Keratinocyte (primary cell): ENCODE results near the gene KLHL5. TPM values are rescaled to one million over a fixed set of nuclear protein-coding genes. Genes with fewer than 3 reads are reported as not detected.

Experiments
- DNase-seq: peaks from one replicate; pipeline ENCODE4 v3.0.0-alpha.2; 2011; ENCODE audit warnings: low read depth, missing footprints, low spot score
- FAIRE-seq: peaks from 2 replicates; lab custom pipeline; 2011; peaks lifted over from hg19 to GRCh38; lab: Jason Lieb, UNC
- H2AFZ ChIP-seq: 2 replicates; pipeline ENCODE4 v1.6.0; 2012; ENCODE audit warnings: low read length, control low read depth, inconsistent platforms; ENCODE audit not compliant: control insufficient read depth
- H3K27ac ChIP-seq: 2 replicates; pipeline ENCODE4 v1.5.1; 2011; ENCODE audit warnings: low read length; ENCODE audit not compliant: control insufficient read depth, insufficient read depth
- H3K27me3 ChIP-seq: 3 replicates; pipeline ENCODE4 v1.6.0; 2011; ENCODE audit warnings: low read length; ENCODE audit not compliant: control insufficient read depth, insufficient read depth; ENCODE audit errors: extremely low read depth
- H3K36me3 ChIP-seq, 2 experiments: 2 replicates in 1 of 2; 3 replicates in 1 of 2; pipeline ENCODE4 v1.5.1; 2011; ENCODE audit warnings: low read length in 2 of 2, mild to moderate bottlenecking in 1 of 2; ENCODE audit not compliant: control insufficient read depth in 2 of 2, insufficient read depth in 2 of 2; ENCODE audit errors: extremely low read depth in 1 of 2
- H3K4me1 ChIP-seq: 3 replicates; pipeline ENCODE4 v1.5.1; 2011; ENCODE audit warnings: low read length; ENCODE audit not compliant: control insufficient read depth, insufficient read depth; ENCODE audit errors: extremely low read depth
- H3K4me2 ChIP-seq: 3 replicates; pipeline ENCODE4 v1.6.0; 2011; ENCODE audit warnings: low read depth, low read length; ENCODE audit not compliant: control insufficient read depth, insufficient read depth; ENCODE audit errors: extremely low read depth
- H3K4me3 ChIP-seq, 3 experiments: fragments of 200-600 bp in 1 of 3; sonication (generic) in 1 of 3; 2 replicates in 2 of 3; 3 replicates in 1 of 3; pipeline ENCODE4 v1.5.1; 2011 to 2016; ENCODE audit warnings: low read length in 3 of 3, mild to moderate bottlenecking in 3 of 3, control low read depth in 2 of 3, inconsistent platforms in 1 of 3, low read depth in 1 of 3, mixed read lengths in 1 of 3, mixed run types in 1 of 3, moderate library complexity in 1 of 3; ENCODE audit not compliant: control insufficient read depth in 2 of 3, insufficient read depth in 2 of 3; ENCODE audit errors: extremely low read depth in 1 of 3
- H3K79me2 ChIP-seq: 2 replicates; pipeline ENCODE4 v1.6.0; 2012; ENCODE audit warnings: low read length; ENCODE audit not compliant: control insufficient read depth, insufficient read depth
- H3K9ac ChIP-seq: 3 replicates; pipeline ENCODE4 v1.6.0; 2011; ENCODE audit warnings: low read length; ENCODE audit not compliant: control insufficient read depth, insufficient read depth; ENCODE audit errors: extremely low read depth
- H3K9me1 ChIP-seq: 3 replicates; pipeline ENCODE4 v1.6.0; 2011; ENCODE audit warnings: low read length; ENCODE audit not compliant: control insufficient read depth, insufficient read depth; ENCODE audit errors: extremely low read depth
- H3K9me3 ChIP-seq: 2 replicates; pipeline ENCODE4 v1.5.1; 2012; ENCODE audit warnings: low read depth, low read length; ENCODE audit not compliant: control insufficient read depth
- H4K20me1 ChIP-seq: 3 replicates; pipeline ENCODE4 v1.6.0; 2011; ENCODE audit warnings: low read length; ENCODE audit not compliant: control insufficient read depth, insufficient read depth; ENCODE audit errors: extremely low read depth
- CTCF ChIP-seq, 3 experiments: IDR thresholded peaks in 1 of 3; conservative IDR thresholded peaks in 1 of 3; optimal IDR thresholded peaks in 1 of 3; 2 replicates in 2 of 3; 3 replicates in 1 of 3; pipeline versions ENCODE3 to v1.5.1; 2011; ENCODE audit warnings: low read length in 3 of 3, mild to moderate bottlenecking in 3 of 3, moderate library complexity in 2 of 3, control low read depth in 1 of 3, inconsistent platforms in 1 of 3; ENCODE audit not compliant: insufficient read depth in 2 of 3; ENCODE audit errors: extremely low read depth in 1 of 3
- EZH2 ChIP-seq: IDR thresholded peaks from one replicate; pipeline ENCODE4 v1.6.1; 2012; ENCODE audit warnings: inconsistent platforms, mild to moderate bottlenecking, low read length, moderate library complexity
- dilution Hi-C: fragments of 300-500 bp; cut with MboI; formaldehyde crosslinking; loops from one replicate; pipeline ENCODE4 v1.7.0; 2020; ENCODE audit warnings: low sequenced_read_pairs; ENCODE audit not compliant: extremely low pct_ligation_motif_present
- polyA plus RNA-seq, 5 experiments: library from polyadenylated mRNA; depleted of rRNA in 3 of 5; stranded (reverse) in 3 of 5; stranded (forward) in 1 of 5; unstranded in 1 of 5; fragments of >200 nt; gene quantifications; 1 replicate in 1 of 5; 2 replicates in 3 of 5; 3 replicates in 1 of 5; pipeline versions ENCODE4 v1.2.1 to v1.2.3, GENCODE V29; 2011 to 2012; ENCODE audit warnings: missing spikeins in 2 of 5, low read depth in 1 of 5, low replicate concordance in 1 of 5

KLHL5 gene
- polyA plus RNA-seq, 1 donor (not counting 4 experiments of a cell fraction or from before 2014, with no cell fraction given) = 25.4 TPM

- dilution Hi-C loops = no loop called here
Measured at GRCh38 chr4:39125600-39125985, 63.6 kb downstream of the KLHL5 start.

DNA sequence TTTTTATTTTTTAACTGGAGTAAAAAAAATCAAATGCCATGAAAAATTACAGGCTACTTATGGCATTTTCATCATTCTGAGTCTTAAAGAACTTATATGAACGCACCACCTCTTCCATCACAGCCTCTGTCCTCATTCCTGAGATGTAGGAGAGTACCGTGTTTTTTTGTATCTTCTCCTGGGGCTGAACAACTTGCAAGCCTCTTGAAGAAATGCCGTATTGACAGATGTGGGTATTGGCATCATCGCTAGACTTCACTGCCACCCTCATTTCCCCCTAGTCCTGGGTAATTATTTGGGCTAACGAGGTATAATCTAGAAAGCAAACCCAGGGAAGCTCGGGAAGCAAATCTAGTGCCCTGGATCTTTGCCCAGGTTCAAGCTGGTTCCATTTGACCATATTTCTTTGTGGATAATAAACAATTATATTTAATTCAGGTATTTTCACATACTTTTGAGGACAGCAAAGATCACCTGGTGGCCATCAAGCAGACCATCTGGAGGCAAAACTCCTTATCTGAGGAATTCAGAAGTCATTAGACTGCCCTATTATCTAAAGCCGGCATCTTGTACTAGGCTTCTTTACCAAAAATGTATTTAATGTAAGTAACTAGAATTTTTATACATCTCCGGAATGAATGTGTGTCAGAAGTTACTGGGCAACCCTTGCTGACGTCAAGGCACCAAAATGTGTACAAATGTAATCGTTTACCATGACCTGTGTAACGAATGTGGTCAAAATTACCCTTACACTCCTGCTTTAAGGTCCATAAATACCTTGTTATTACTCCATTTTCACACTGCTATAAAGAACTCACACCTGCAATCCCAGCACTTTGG lies 64.4 kb downstream of the KLHL5 start:
- no peaks in the 10 kb centered on the region for H3K9me3 ChIP-seq
- H3K79me2 ChIP-seq = no peaks in the 10 kb centered on the region
- dilution Hi-C loops = no loop called here
- no peaks in the 10 kb centered on the region for H3K9me1 ChIP-seq
- no peak overlapping the region for H3K4me2 ChIP-seq
- no peak overlapping the region for H3K9ac ChIP-seq
- H3K4me1 ChIP-seq = no peaks in the 10 kb centered on the region
- DNase-seq (no peak), FAIRE-seq (no peak)
- no peak overlapping the region for H2AFZ ChIP-seq
- H3K27me3 ChIP-seq = no peaks in the 10 kb centered on the region
- no peaks in the 10 kb centered on the region for H4K20me1 ChIP-seq
- no peak overlapping the region for H3K4me3 ChIP-seq
- H3K27ac ChIP-seq = no peak overlapping the region
- H3K36me3 ChIP-seq = no peaks in the 10 kb centered on the region
- TF ChIP-seq EZH2 (no peak), CTCF (optimal IDR thresholded peaks at IDR 0.05 in 1 of 3, IDR thresholded peaks at IDR 0.05 in 1 of 3, conservative IDR thresholded peaks at IDR 0.05 in 1 of 3; ENCODE audit: extremely low read depth in 1 of 3, insufficient read depth in 2 of 3, low read length in 3 of 3) (no peak)

More at GRCh38 chr4:39125600-39125985, 63.6 kb downstream of the KLHL5 start:
- no peak for FAIRE-seq
- H2AFZ ChIP-seq = no peak overlapping the region
- no peak for DNase-seq
- no peak overlapping the region for H3K27ac ChIP-seq
- no peaks in the 10 kb centered on the region for H3K9me3 ChIP-seq
- H3K79me2 ChIP-seq = no peaks in the 10 kb centered on the region
- no peaks in the 10 kb centered on the region for H3K36me3 ChIP-seq
- H4K20me1 ChIP-seq = no peaks in the 10 kb centered on the region
- no peak for TF ChIP-seq EZH2
- TF ChIP-seq CTCF (optimal IDR thresholded peaks at IDR 0.05 in 1 of 3, IDR thresholded peaks at IDR 0.05 in 1 of 3, conservative IDR thresholded peaks at IDR 0.05 in 1 of 3; ENCODE audit: extremely low read depth in 1 of 3, insufficient read depth in 2 of 3, low read length in 3 of 3) = no peak
- no peaks in the 10 kb centered on the region for H3K9me1 ChIP-seq
- H3K4me3 ChIP-seq = no peak overlapping the region
- no peak overlapping the region for H3K9ac ChIP-seq
- H3K4me1 ChIP-seq = no peaks in the 10 kb centered on the region
- no peak overlapping the region for H3K4me2 ChIP-seq
- H3K27me3 ChIP-seq = no peaks in the 10 kb centered on the region
